GM08714 (cell line): ENCODE data around the gene CALY.
A peak's percentile ranks its signal among the peaks of the same experiment; 100 is the strongest.
"Not testable (repeated sequence)": the region's sequence is repeated elsewhere in the genome, so short reads cannot be mapped to it uniquely, and the experiment has no call there.

Experiments used
- H3K4me3 ChIP-seq: fragments of 200-500 bp; sonication (Bioruptor generic); 2 replicates; pipeline ENCODE4 v1.5.1; 2014; ENCODE audit warnings: mild to moderate bottlenecking, low read length, inconsistent platforms
- ZNF274 ChIP-seq: IDR thresholded peaks from 2 replicates; pipeline ENCODE4 v1.6.1; 2012; ENCODE audit warnings: mild to moderate bottlenecking, low read depth, low read length

Gene CALY

DNA sequence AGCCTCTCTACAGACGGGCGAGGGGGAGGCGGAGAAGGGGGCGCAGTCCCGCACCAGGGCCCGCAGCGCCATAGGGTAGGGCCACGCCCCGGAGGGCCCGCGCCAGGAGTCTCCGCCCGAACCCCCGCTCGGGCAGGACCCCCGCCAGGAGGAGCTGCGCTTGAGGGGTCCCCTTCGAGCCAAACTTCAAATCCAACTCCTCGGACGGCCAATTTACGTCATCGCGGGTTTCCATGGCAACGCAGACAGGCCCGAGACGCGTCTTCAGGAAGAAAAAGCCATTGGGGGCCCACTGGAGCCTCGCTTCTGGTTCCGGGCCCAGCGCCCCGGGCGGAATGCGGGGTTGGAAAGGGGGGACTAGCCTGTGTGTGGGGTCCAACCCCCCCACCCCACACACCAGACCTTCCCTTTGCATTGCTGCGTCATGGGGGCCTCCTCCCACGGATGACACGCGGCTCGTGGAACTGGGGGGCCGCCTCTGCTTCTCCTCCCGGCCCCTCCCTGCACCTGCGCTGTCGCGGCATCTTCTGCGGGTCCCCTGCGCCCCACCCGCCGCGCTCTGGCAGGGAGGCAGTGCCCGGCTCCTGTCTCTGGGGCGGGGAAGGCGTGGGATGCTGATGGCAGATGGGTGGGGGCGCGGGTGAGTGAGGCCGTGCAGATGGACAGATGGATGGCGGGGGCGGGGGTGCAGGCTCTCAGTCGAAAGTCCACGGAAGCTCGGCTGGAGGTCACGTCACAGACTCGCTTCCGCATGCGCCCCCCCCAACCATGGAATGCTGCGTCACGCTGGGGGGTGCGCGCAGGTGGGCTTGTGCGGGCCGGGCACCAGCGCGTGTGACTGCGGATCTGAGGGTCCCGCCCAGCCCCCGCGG, 1.2 kb downstream of the CALY start:
- peak overlapping the region; percentile 11; the same call in 1 of the 2 replicates for H3K4me3 ChIP-seq
- TF ChIP-seq ZNF274: no peak

DNA sequence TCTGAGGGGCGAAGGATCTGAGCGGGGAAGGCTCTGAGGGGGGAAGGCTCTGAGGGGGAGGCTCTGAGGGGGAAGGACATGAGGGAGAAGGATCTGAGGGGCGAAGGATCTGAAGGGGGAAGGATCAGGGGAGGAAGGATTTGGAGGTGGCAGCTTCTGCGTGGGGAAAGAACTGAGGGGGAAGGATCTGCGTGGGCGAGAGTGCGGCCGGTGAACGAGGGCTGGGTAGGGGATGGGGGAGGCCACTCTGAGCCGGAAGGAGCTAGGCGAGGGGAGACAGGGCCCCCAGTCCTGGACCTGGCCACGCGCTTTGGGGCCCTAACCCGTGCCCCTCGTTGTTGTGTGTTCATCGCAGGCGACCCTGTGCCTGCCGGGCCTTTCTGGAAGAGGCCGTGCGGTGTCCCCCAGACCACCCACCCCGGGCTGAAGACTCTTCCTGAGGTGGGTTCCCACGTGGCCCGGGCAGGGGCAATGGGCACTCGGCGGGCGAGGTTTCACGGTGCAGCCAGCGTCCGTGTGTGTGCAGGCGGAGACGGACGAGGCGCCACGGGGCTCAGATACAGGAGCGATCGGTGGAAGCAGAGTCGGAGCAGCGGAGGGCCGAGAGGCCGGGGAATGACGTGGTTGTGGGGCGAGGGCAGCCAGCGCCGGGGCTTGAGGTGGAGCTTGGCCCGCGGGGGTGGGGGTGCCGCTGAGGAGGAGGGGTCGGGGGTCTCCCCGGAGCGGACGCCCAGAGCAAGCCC, 2.0 kb downstream of the CALY start:
- no peak overlapping the region for H3K4me3 ChIP-seq
- TF ChIP-seq ZNF274: no peak

DNA sequence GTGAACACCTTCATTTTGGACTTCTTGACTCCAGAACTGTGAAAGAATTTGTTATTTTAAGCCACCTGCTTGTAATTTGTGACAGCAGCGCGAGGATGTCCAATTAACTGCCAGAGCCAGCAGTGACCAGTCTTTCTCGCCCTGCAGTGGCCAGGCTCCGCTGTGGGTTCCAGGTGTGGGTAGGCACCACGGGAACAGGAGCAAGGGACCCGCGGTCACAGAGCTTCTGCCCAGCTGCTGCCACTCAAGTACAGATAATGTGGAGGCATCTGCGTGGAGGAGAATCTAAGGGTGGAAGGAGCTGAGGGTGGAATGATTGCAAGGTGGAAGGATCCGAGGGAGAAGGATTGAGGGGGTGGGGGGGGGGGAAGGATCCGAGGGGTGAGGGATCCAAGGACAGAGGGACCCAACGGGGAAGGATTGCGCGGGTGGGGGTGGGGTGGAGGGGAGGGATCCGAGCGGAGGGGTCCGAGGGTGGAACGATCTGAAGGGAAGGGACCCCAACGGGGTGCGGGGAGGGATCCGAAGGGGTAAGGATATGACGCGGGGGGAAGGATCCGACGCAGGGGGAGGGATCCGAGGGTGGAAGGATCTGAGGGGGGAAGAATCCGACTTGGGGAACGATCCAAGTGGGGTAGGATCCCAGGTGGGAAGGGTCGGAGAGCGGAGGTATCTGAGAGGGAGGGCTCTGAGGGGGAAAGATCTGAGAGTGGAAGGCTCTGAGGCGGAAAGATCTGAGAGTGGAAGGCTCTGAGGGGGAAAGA, 3.6 kb downstream of the CALY start:
- no peak for TF ChIP-seq ZNF274

DNA sequence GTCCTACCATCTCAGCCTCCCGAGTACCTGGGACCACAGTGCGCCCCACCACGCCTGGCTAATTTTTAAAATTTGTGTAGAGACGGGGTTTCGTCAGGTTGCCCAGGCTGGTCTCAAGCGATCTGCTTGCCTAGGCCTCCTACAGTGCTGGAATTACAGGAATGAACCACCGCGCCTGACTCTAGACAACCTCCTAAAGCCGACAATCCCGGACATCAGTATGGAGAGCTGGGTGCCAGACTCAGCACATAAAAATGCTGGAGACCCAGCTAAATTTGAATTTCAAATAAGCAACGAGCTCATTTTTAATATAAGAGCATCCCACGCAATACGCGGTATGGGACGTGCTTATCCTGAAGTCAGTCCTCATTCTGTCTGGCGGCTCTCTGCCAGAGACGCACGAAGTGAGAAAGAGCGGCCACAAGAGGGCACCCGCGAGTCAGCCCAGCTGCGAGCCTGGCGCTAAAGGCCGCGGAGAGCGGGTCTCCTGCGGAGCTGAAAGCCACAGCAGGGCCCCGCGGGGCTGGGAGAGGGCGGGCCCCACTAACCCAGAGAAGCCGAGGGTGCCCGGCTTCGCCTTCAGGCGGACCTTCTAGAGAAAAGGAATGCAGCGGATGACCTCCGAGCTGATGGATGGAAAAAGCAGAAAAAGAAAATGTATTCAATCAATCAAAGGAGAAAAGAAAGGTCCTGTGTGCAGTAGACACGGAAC, 7.0 kb downstream of the CALY start:
- H3K4me3 ChIP-seq: no peak overlapping the region; the same call in 1 of the 2 replicates
- no peak for TF ChIP-seq ZNF274

More for the DNA sequence above, 3.6 kb downstream of the CALY start:
- no peak overlapping the region for H3K4me3 ChIP-seq

DNA sequence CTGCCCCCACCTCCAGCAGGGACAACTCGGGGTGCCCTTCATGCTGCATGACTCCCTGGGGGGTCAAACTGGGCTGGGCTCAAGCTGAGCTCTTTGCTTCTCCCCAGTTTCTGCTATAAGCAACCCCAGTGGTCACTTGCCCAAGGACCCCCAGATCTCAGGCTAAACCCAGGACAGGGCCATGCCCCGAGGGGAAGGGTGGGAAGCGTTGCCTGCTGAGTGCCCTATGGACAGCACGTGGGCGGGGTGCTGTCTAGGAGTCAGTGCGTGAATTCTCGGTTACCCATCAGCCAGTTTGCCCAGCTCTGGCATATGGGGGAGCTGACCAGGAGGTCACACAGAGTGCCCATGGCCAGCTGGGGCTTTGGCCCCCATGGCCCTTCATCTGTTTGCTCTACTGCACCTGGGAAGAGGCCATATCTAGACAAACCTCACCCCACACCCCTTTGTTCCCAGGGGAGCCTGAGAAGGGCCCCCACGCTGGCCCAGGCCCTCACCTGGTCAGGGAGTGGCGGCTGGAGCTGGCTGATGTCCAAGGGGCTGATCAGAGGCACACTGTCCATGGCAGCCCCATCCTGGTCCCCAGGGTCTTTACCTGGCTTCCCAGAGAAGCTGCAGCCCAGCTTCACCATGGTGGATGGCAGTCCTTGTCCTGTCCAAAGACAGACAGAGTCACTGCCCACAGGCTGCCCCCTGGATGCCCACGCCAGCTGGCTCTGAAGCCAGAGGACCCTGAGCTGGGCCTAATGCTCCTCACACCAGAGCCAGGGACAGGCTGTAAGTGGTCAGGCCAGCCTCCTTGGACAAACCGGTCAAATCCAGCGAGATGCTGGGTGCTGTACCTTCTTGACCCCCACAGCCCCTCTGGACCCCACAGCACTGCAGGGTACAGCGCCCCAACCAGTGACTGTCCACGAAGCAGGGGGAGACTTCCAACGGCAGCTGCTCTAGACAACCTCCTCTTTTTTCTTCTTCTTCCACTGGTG, 8.0 kb downstream of the CALY start:
- no peak for TF ChIP-seq ZNF274

DNA sequence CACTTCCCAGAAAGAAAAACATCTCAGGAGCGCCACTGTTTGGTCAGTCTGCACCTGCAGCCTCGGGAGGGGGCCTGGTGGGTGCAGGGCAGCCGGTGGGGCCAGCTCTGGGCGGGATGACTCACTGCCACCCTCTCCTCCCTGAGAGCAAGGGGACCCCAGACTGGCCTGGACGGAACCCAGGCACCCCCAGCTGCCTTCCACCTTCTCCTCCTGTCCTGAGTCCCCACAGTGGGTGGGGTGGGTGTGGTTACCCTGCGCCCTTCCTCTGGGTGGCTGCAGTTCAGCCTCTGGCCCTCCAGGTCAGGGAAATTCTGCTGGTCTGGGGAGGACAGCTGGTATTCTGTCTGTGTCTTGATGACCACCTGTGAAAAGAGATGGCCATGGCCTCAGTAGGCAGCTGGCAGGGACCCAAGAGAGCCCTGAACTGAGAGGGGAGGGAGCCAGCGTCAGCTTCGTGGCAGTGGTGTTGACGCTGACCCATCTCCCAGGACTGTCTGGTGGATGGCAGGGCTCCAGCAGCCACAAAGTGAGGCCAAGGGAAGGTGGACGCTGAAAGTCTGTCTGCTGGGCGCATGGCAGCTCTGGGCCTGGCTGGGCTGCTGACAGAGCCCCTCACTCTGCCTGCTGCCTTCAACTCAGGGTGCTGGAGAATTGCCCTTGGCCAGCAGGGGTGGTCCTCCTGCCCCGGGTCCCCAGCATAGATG, 8.9 kb downstream of the CALY start:
- H3K4me3 ChIP-seq: no peak overlapping the region
- no peak for TF ChIP-seq ZNF274

More for the DNA sequence above, 8.0 kb downstream of the CALY start:
- no peak overlapping the region for H3K4me3 ChIP-seq

DNA sequence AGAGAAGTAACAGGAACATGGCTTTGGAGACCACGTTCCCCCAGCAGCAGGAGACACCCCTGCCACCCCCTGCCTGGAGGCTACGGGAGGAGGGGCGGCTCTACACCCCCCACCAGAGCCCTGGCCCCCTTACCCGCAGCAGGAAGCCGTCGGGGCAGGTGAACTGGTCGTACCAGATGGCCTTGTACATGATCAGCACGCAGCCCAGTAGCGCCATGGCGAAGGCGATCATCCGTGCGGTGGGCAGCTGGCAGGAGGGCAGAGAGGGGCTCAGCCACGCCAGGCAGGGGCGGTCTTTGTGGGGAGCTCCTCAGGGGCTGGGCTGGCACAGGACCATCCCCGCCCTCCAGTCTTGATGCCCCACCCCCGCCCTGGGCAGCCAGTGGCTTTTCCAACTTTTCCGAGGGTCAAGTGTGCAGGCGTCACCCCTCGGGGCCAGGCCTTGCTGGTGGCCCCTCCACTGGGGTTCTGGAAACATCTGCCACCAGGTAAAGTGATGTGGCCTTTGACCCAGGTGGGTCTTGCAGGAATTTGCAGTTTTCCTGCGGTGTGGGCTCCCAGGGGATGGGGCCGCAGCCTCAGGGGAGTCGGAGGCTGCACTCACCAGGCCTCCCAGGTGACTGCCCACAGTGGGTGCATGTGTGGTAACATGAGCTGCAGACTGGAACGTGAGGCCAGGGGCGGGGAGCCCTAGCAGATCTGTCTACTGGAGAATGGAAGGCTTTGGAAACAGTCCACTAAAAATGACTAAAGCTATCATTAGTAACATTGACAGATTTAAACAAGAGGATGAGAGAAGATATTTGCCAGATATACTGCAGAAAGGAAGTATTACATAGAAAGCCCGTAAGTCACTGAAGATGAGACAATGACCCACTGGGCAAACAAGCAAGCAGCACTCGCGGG, 9.7 kb downstream of the CALY start:
- TF ChIP-seq ZNF274: no peak

DNA sequence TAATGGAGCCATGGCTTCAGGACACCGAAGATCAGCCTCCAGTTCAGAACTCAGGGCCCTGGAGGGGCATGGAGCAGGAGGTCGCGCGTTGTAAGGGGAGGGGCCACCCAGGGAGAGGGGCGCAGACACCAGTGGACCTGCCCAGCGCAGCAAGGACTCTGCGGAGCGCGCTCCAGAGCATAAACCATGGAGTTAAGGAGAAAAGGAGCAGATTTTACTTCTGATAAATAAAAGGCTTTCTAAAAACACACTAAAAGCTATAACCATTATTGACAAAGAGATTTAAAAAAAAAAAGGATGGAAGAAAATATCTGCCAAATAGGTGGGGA, 10.5 kb downstream of the CALY start:
- TF ChIP-seq ZNF274: no peak
- H3K4me3 ChIP-seq: no peak overlapping the region

More for the DNA sequence above, 9.7 kb downstream of the CALY start:
- no peak overlapping the region for H3K4me3 ChIP-seq

DNA sequence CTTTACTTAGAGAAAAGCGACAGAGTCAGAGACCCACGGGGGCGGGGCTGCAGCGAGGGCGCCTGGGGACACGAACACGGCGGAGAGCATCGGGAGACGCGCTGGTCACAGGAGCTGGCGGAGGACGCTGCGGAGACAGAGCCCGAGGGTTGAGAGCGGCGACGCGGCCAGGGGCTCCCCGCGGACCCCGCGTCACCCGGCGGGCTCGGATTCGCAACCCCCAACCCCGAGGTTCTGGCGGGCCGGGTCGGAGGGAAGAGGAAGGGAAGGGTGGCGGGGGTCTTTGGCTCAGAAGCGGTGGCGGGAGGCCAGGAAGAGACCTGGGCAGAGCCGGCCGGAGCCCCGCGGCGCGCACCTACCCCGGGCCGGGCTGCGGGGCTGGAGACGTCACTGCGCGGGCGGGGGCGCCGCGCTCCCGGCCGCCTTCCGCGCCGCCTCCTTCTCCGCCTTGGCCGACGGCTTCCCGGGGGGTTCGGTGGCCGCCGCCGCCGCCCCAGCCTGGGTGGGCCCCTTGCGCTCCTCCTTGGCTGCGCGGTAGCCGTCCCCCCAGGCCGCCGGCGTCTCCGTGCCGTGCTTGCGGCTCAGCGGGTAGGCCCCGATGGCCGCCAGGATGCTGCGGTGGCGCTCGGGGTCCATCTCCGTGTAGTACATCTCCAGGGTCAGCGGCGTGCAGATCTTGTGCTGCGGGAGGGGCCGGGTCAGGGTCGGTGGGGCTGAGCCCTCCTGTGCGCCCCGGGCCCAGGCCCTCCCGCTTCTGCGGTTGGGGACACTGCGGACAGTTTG, 11.1 kb downstream of the CALY start:
- TF ChIP-seq ZNF274: no peak
- H3K4me3 ChIP-seq: no peak overlapping the region

DNA sequence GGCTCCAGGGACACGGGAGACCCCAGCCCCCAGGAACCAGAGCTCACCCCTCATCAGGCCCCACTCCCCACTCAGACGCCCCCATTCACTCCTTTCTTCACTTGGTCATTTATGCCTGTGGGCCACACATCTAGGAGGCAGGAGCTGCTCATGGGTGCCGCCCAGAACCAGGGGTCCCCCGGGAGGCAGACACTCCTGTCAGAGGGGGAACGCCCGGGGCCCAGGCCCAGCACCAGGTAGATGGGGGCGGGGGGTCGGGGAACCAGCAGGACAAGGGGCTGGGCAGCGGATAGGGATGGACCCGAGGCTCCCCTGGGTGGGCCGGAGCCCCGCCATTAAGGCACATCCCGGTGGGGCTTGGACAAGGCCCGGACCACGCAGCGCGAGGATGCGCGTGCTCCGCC, 11.8 kb downstream of the CALY start:
- TF ChIP-seq ZNF274: no peak
- H3K4me3 ChIP-seq: no peak overlapping the region

DNA sequence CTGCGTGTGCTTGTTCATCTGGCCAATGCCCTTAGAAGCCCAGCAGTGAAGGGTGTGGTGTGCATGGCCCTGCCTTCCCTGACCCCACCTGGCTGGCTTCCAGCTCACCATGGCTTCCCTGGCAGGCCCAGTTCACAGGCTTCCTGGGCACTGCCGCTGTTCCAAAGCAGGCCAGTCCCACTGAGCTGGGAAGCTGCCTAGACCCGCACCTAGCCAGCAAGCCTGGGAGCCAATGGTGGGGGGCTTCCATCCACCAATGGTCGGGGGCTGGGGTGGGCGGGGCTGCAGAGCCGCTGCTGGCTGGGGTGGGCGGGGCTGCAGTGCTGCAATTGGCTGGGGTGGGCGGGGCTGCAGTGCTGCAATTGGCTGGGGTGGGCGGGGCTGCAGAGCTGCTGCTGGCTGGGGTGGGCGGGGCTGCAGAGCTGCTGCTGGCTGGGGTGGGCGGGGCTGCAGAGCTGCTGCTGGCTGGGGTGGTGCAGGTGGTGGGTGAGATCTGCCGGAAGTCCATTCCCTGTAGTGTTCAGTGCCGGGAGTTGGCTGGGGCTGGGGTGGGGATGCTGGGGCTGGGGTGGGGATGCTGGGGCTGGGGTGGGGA, 12.4 kb downstream of the CALY start:
- no peak for TF ChIP-seq ZNF274
- H3K4me3 ChIP-seq: no peak overlapping the region

DNA sequence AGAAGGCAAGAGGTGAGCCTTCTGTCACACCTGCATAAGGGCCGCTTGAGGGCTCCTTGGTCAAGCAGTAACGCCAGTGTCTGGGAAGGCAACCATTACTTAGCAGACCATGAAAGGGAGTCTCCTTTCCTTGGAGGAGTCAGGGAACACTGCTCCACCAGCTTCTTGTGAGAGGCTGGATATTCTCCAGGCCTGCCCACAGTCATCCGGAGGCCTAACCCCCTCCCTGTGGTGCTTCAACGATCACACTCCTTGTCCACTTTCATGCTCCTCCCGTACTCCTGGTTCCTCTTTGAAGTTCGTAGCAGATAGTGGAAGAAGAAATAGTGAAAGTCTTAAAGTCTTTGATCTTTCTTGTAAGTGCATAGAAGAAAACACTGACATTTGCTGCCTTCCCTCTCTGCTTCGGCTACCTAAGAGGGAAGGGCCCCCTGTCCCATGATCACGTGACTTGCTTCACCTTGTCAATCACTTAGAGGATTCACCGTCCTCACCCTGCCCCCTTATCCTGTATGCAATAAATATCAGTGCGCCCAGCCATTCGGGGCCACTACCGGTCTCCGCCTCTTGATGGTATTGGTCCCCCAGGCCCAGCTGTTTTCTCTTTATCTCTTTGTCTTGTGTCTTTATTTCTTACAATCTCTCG, 14.5 kb downstream of the CALY start:
- H3K4me3 ChIP-seq: not testable (repeated sequence)

DNA sequence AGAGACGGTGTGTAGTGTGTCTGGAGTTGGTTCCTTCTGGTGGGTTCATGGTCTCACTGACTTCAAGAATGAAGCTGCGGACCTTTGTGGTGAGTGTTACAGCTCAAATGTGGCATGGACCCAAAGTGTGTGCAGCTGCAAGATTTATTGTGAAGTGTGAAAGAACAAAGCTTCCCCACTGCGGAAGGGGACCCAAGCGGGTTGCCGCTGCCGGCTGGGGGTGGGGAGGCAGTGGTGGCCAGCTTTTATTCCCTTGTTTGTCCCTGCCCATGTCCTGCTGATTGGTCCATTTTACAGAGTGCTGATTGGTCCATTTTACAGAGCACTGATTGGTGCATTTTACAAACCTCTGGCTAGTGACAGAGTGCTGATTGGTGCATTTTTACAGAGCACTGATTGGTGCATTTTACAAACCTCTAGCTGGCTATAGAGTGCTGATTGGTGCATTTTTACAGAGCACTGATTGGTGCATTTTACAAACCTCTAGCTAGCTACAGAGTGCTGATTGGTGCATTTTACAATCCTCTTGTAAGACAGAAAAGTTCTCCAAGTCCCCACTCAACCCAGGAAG, 15.8 kb downstream of the CALY start:
- not testable (repeated sequence) for H3K4me3 ChIP-seq
